IMR-90 (cell line): ENCODE data around the gene ASPRV1. TPM values are rescaled to one million over a fixed set of nuclear protein-coding genes. Genes with fewer than 3 reads are reported as not detected.

ENCODE experiments used
- ATAC-seq: fragments of 200-7000 bp; cut with Tn5 transposase; 2 replicates; pipeline ENCODE4 v1.9.1; 2020; ENCODE audit warnings: low read depth, mild to moderate bottlenecking, moderate library complexity
- BruUV-seq: library from RNA; stranded (reverse); fragments of 400-500 nt; replicated peaks from 2 replicates; lab custom pipeline; 2021; lab: Mats Ljungman, UMichigan
- CTCF ChIA-PET: fragments of 300-600 bp; formaldehyde crosslinking; extraction: SDS; loops from one replicate; lab custom pipeline; 2021; ENCODE audit warnings: antibody characterized with exemption; lab: Yijun Ruan, JAX
- POLR2A ChIA-PET: fragments of 300-600 bp; sonication (Branson Sonifier 250); formaldehyde crosslinking; loops from one replicate; lab custom pipeline; 2022; ENCODE audit warnings: antibody characterized with exemption; ENCODE audit not compliant: unreplicated experiment; lab: Charles Lee
- DNase-seq: peaks from one replicate; pipeline ENCODE4 v3.0.0; 2013
- H2AFZ ChIP-seq: replicated peaks from 2 replicates; pipeline ENCODE3; 2013; ENCODE audit warnings: low read length, mild to moderate bottlenecking; ENCODE audit not compliant: poor library complexity
- H2AK5ac ChIP-seq: 2 replicates; pipeline ENCODE4 v1.6.1; 2013; ENCODE audit warnings: low read depth, low read length, inconsistent platforms
- H2AK9ac ChIP-seq: replicated peaks from 2 replicates; pipeline ENCODE3; 2013; ENCODE audit warnings: mild to moderate bottlenecking, low read depth, low read length, moderate library complexity; ENCODE audit not compliant: poor library complexity
- H2BK120ac ChIP-seq: 2 replicates; pipeline ENCODE4 v1.6.1; 2013; ENCODE audit warnings: low read depth, low read length, inconsistent platforms
- H2BK15ac ChIP-seq: 3 replicates; pipeline ENCODE4 v1.6.1; 2013; ENCODE audit warnings: low read depth, low read length, inconsistent platforms
- H2BK20ac ChIP-seq: 2 replicates; pipeline ENCODE4 v1.6.1; 2013; ENCODE audit warnings: low read depth, mild to moderate bottlenecking, inconsistent platforms, low read length, moderate library complexity
- H2BK5ac ChIP-seq: 2 replicates; pipeline ENCODE4 v1.6.1; 2013; ENCODE audit warnings: mild to moderate bottlenecking, low read depth, low read length, inconsistent platforms; ENCODE audit not compliant: poor library complexity, severe bottlenecking
- H3K14ac ChIP-seq: replicated peaks from 2 replicates; pipeline ENCODE4 v1.6.1; 2013; ENCODE audit warnings: low read depth, low read length, inconsistent platforms
- H3K18ac ChIP-seq: 2 replicates; pipeline ENCODE4 v1.6.1; 2013; ENCODE audit warnings: low read depth, low read length, control low read depth
- H3K23ac ChIP-seq: 2 replicates; pipeline ENCODE4 v1.6.1; 2013; ENCODE audit warnings: low read depth, low read length, inconsistent platforms
- H3K27ac ChIP-seq: 2 replicates; pipeline ENCODE4 v1.5.1; 2013; ENCODE audit warnings: mild to moderate bottlenecking, control low read depth, low read length; ENCODE audit not compliant: insufficient read depth
- H3K27me3 ChIP-seq: 2 replicates; pipeline ENCODE4 v1.6.1; 2013; ENCODE audit warnings: low read length; ENCODE audit not compliant: control insufficient read depth, insufficient read depth
- H3K36me3 ChIP-seq: 2 replicates; pipeline ENCODE4 v1.6.1; 2013; ENCODE audit warnings: low read length, mixed read lengths; ENCODE audit not compliant: control insufficient read depth, insufficient read depth
- H3K4ac ChIP-seq: 2 replicates; pipeline ENCODE4 v1.6.1; 2013; ENCODE audit warnings: low read depth, low read length, inconsistent platforms
- H3K4me1 ChIP-seq: 2 replicates; pipeline ENCODE4 v1.6.1; 2013; ENCODE audit warnings: low read length, mixed read lengths; ENCODE audit not compliant: control insufficient read depth, insufficient read depth
- H3K4me2 ChIP-seq: 2 replicates; pipeline ENCODE4 v1.6.1; 2013; ENCODE audit warnings: low read depth, mild to moderate bottlenecking, control low read depth, low read length, moderate library complexity
- H3K4me3 ChIP-seq: 2 replicates; pipeline ENCODE4 v1.5.1; 2013; ENCODE audit warnings: low read depth, mild to moderate bottlenecking, control low read depth, low read length, moderate library complexity; ENCODE audit not compliant: insufficient read depth
- H3K56ac ChIP-seq: 2 replicates; pipeline ENCODE4 v1.6.1; 2013; ENCODE audit warnings: low read length, inconsistent platforms; ENCODE audit not compliant: insufficient read depth; ENCODE audit errors: extremely low read depth
- H3K79me1 ChIP-seq, 2 experiments: 2 replicates each; pipeline ENCODE4 v1.6.1; 2013; ENCODE audit warnings: low read length in 2 of 2, inconsistent platforms in 1 of 2, low read depth in 1 of 2
- H3K9ac ChIP-seq: 2 replicates; pipeline ENCODE4 v1.6.1; 2013; ENCODE audit warnings: low read depth, low read length, control low read depth
- H3K9me1 ChIP-seq: 2 replicates; pipeline ENCODE4 v1.6.1; 2013; ENCODE audit warnings: low read length, inconsistent platforms; ENCODE audit not compliant: insufficient read depth
- H3K9me3 ChIP-seq: 2 replicates; pipeline ENCODE4 v1.6.1; 2013; ENCODE audit warnings: low read length; ENCODE audit not compliant: control insufficient read depth, insufficient read depth
- H4K20me1 ChIP-seq: 2 replicates; pipeline ENCODE4 v1.6.1; 2013; ENCODE audit warnings: low read length, inconsistent platforms; ENCODE audit not compliant: insufficient read depth
- H4K5ac ChIP-seq: 2 replicates; pipeline ENCODE4 v1.6.1; 2013; ENCODE audit warnings: mild to moderate bottlenecking, low read depth, low read length, control low read depth
- H4K8ac ChIP-seq, 2 experiments: 2 replicates each; pipeline ENCODE4 v1.6.1; 2013; ENCODE audit warnings: low read depth in 2 of 2, low read length in 2 of 2, control low read depth in 1 of 2, inconsistent platforms in 1 of 2
- H4K91ac ChIP-seq: 2 replicates; pipeline ENCODE4 v1.6.1; 2013; ENCODE audit warnings: low read depth, low read length, inconsistent platforms; ENCODE audit not compliant: insufficient read depth
- FOS ChIP-seq: fragments of 150-350 bp; IDR thresholded peaks from 2 replicates; pipeline ENCODE4 v1.6.1; 2016; ENCODE audit warnings: low read depth, low read length
- MAFK ChIP-seq: IDR thresholded peaks from 2 replicates; pipeline ENCODE4 v1.6.1; 2012; ENCODE audit warnings: low read depth, low read length, improper control_type of control experiment
- MAZ ChIP-seq: IDR thresholded peaks from 2 replicates; pipeline ENCODE4 v1.6.1; 2012; ENCODE audit warnings: low read depth, mild to moderate bottlenecking, low read length, improper control_type of control experiment, moderate library complexity, borderline replicate concordance
- POLR2A ChIP-seq: IDR thresholded peaks from 2 replicates; pipeline ENCODE4 v1.6.1; 2012; ENCODE audit warnings: mild to moderate bottlenecking, low read depth, low read length
- RFX5 ChIP-seq: IDR thresholded peaks from 2 replicates; pipeline ENCODE4 v1.8.0; 2012; ENCODE audit warnings: low read depth, mild to moderate bottlenecking, low read length, moderate library complexity
- WGBS, 2 experiments: methylation state at CpG; one replicate each; pipeline versions ENCODE4 v1.1.5 to v1.1.7; 2013; ENCODE audit warnings: missing lambda C conversion rate in 2 of 2; ENCODE audit not compliant: insufficient read length in 1 of 2; ENCODE audit errors: extremely low coverage in 2 of 2; 5-methylcytosine and 5-hydroxymethylcytosine counted together
- dilution Hi-C: fragments of 300-500 bp; cut with HindIII; formaldehyde crosslinking; loops from one replicate; pipeline ENCODE4 v1.14.3; 2018; ENCODE audit warnings: low sequenced_read_pairs; ENCODE audit not compliant: unreplicated experiment
- in situ Hi-C: fragments of 300-500 bp; cut with MboI; formaldehyde crosslinking; loops from 3 replicates; pipeline ENCODE4 v1.14.3; 2019; ENCODE audit warnings: low sequenced_read_pairs, inconsistent platforms, mixed read lengths
- intact Hi-C: fragments of 100-400 bp; cut with micrococcal nuclease; formaldehyde crosslinking; loops from 2 replicates; pipeline ENCODE4 v1.10.0; 2022
- polyA plus RNA-seq, 3 experiments: library from polyadenylated mRNA; depleted of rRNA; stranded (reverse); fragments of >200 nt; gene quantifications; 2 replicates each; pipeline ENCODE4 v1.2.3, GENCODE V29; 2012; ENCODE audit warnings: low replicate concordance in 1 of 3
- total RNA-seq: library from RNA; depleted of rRNA; stranded (reverse); fragments of >200 nt; gene quantifications from 2 replicates; pipeline ENCODE4 v1.2.3, GENCODE V29; 2012

ASPRV1 gene
- total and polyA plus RNA-seq, 2 of the 4 experiments (the other 2 are of a cell fraction), result 0.14 to 0.18 TPM

GRCh38 chr2:69975136-69975852 lies 13.9 kb upstream of the ASPRV1 start:
- peaks cover 3% of the 10 kb centered on the region; the same call in 1 of the 2 replicates for H3K4me1 ChIP-seq
- no peak overlapping the region for H3K4me2 ChIP-seq
- no peak overlapping the region for H3K4ac ChIP-seq
- no peak overlapping the region for H3K56ac ChIP-seq
- no peak overlapping the region for H4K5ac ChIP-seq
- H2BK120ac ChIP-seq, result no peak overlapping the region
- H3K27ac ChIP-seq, result no peak overlapping the region
- peaks cover 5% of the 10 kb centered on the region; the same call in 1 of the 2 replicates for H3K27me3 ChIP-seq
- H3K18ac ChIP-seq, result no peak overlapping the region
- H3K23ac ChIP-seq, result no peak overlapping the region
- H3K4me3 ChIP-seq, result no peak overlapping the region
- H2BK5ac ChIP-seq, result no peak overlapping the region
- TF ChIP-seq MAFK (no peak), FOS (no peak), MAZ (no peak), POLR2A (no peak), RFX5 (no peak)
- no peaks in the 10 kb centered on the region for H3K36me3 ChIP-seq
- dilution Hi-C loops, result no loop called here
- H2BK15ac ChIP-seq, result no peak overlapping the region
- in situ Hi-C loops, result no loop called here
- no peak overlapping the region for H3K14ac ChIP-seq
- no peak overlapping the region for H4K8ac ChIP-seq
- H2AFZ ChIP-seq, result no peak overlapping the region
- no peaks in the 10 kb centered on the region for H3K9me3 ChIP-seq
- H2AK9ac ChIP-seq, result no peak overlapping the region
- peaks cover 8% of the 10 kb centered on the region; the same call in 1 of the 2 replicates for H3K9me1 ChIP-seq
- H2BK20ac ChIP-seq, result no peak overlapping the region
- no peak for DNase-seq
- CTCF ChIA-PET, result no interaction called here
- ATAC-seq, result no peak
- 100% methylated on average over 2 of the region's 12 CpGs; no CpG with 5 or more reads in 1 of the 2 experiments for WGBS, 2 experiments
- no peak overlapping the region for H3K9ac ChIP-seq
- no TSS peak for BruUV-seq
- H3K79me1 ChIP-seq, result no peaks in the 10 kb centered on the region
- H4K91ac ChIP-seq, result no peak overlapping the region
- POLR2A ChIA-PET, result no interaction called here
- no peak overlapping the region for H2AK5ac ChIP-seq
- H4K20me1 ChIP-seq, result no peaks in the 10 kb centered on the region
- intact Hi-C loops, result no loop called here
